GM20431 (cell line): ENCODE results near the gene GATA2.

Experiments used
- in situ Hi-C: fragments of 300-500 bp; cut with MseI, MboI; formaldehyde crosslinking; loops from one replicate; pipeline ENCODE4 v1.15.0; 2020; ENCODE audit warnings: low sequenced_read_pairs; ENCODE audit not compliant: unreplicated experiment

GATA2 gene

DNA sequence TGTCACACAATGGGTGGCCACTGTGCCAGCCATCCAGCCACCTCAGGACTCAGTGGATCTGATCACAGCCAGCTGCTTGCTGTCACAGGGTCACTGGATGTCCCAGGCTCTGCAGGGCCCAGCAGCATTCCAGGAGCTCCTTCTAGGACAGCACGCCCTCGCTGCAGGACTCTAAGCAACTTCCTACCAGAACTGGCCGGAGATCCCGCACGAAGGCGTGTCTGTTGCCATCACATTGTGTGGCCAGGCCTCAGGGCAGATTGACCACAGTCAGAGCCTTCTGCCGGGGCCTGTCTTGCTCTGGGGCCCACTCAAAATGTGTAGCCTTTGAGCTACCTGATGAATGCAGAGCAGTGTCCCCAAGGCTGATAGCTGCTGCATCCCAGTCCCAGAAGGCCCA lies 50.9 kb downstream of the GATA2 start:
- in situ Hi-C loops, result loop anchor here (25.0 kb wide), 1 partner anchor 145 kb away; no protein-coding TSS in a partner anchor

GRCh38 chr3:128439226-128439625 lies 53.8 kb downstream of the GATA2 start:
- in situ Hi-C loops, result loop anchor here (25.0 kb wide), 1 partner anchor 148 kb away; no protein-coding TSS in a partner anchor

- in situ Hi-C loops, result loop anchor here (25.0 kb wide), 1 partner anchor 149 kb away; no protein-coding TSS in a partner anchor
Measured at GRCh38 chr3:128438488-128439072, 54.4 kb downstream of the GATA2 start.

DNA sequence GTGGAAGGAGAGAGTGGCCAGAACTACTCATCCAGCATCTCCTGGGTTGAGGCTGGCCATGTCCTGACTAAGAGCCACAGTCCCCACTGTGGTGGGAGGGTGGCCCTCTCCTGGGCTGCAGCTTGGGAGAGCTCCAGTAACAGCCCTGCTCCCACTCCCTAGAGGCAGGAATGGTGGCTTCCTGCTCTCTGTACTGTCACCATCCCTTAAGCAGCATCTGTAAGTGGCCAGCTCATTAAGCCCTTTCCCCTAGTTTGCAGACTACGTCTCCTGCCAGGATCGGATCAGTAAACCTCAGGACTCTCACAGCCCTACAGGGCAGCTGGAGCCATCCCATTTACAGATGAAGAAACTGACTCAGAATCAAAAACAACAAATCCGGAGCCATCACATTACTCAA lies 56.8 kb downstream of the GATA2 start:
- in situ Hi-C loops, result loop anchor here (25.0 kb wide), 1 partner anchor 151 kb away; no protein-coding TSS in a partner anchor

DNA sequence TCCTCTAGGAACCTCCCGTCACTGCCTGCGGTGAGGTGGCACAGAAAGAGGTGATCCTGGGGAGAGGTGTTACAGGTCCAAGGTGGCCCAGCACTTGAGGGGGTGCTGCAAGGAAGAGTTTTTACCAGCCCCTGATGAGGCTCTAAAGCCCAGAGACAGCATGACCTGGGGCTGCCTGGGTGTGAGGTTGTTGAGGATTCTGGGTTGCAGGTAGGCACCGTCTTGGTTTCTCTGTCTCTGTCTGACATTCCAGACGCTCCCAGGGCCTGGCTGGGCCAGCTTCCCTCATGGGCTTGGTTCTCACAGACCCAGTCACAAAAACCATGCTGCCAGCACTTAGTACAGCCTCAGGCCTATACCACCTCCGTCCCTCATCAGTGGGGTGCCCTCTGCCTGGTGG lies 57.4 kb downstream of the GATA2 start:
- in situ Hi-C loops, result loop anchor here (25.0 kb wide), 1 partner anchor 152 kb away; no protein-coding TSS in a partner anchor

DNA sequence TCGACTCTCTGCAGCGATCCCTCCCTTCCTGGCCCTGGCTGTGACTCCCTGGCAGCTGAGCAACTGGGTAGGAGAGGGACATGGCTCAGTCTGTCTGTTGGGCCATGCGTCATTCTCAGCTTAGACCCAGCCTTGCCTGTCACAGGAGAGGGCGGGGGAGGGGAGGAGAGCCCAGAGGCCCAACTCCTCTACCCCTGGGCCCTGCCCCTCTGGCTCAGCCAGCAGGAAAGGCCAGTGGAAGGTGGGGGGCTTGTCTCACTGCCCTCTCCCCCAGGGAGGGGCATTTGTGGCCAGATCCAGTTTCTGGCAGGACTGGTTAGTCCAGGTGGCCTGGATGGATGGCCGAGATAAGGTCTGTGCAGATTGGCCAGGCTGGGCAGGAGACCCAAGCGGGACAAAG lies 57.9 kb downstream of the GATA2 start:
- in situ Hi-C loops, result loop anchor here (25.0 kb wide), 1 partner anchor 152 kb away; no protein-coding TSS in a partner anchor

DNA sequence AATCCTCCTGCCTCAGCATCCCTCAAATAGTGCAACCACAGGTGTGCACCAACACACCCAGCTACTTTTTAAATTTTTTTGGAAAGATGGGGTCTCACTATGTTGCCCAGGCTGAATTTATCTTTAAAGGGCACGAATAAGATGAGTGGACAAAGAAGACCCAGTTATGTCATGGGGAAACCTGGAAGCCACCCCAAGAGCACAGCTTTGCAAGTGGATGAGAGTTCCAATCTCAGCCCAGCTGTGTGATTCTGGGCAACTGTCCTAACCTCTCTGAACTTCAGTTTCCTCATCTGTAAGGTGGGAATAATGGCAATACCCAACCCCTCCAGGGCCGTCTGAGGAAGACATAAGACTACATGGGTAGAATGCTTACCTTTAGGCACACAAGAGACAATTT lies 58.5 kb downstream of the GATA2 start:
- in situ Hi-C loops, result loop anchor here (25.0 kb wide), 1 partner anchor 153 kb away; no protein-coding TSS in a partner anchor

GRCh38 chr3:128433837-128434165 lies 59.2 kb downstream of the GATA2 start:
- in situ Hi-C loops, result loop anchor here (25.0 kb wide), 1 partner anchor 154 kb away; no protein-coding TSS in a partner anchor

GRCh38 chr3:128432971-128433836 lies 59.8 kb downstream of the GATA2 start:
- in situ Hi-C loops, result loop anchor here (25.0 kb wide), 1 partner anchor 154 kb away; no protein-coding TSS in a partner anchor

GRCh38 chr3:128432301-128432970 lies 60.6 kb downstream of the GATA2 start:
- in situ Hi-C loops, result loop anchor here (25.0 kb wide), 1 partner anchor 155 kb away; no protein-coding TSS in a partner anchor

- in situ Hi-C loops, result loop anchor here (25.0 kb wide), 1 partner anchor 155 kb away; no protein-coding TSS in a partner anchor
Measured at GRCh38 chr3:128431803-128432300, 61.1 kb downstream of the GATA2 start.

GRCh38 chr3:128430731-128431130 lies 62.3 kb downstream of the GATA2 start:
- in situ Hi-C loops, result loop anchor here (25.0 kb wide), 1 partner anchor 157 kb away; no protein-coding TSS in a partner anchor

- in situ Hi-C loops, result loop anchor here (25.0 kb wide), 1 partner anchor 157 kb away; no protein-coding TSS in a partner anchor
Measured at GRCh38 chr3:128430301-128430700, 62.7 kb downstream of the GATA2 start.

- in situ Hi-C loops, result loop anchor here (25.0 kb wide), 1 partner anchor 158 kb away; no protein-coding TSS in a partner anchor
Measured at GRCh38 chr3:128429751-128430150, 63.2 kb downstream of the GATA2 start.
